ENCODE data around the gene FUS.

Gene FUS

GRCh38 chr16:31202414-31203375, 22.8 kb downstream of the FUS start, which contains the start of gene PYCARD:
TSS of gene PYCARD (minus strand) at chr16:31202760. CDS start at chr16:31202690, 70 bp downstream.
- ATAC-seq, result peak; percentile 28
- DNase-seq, result peak; percentile 47

GRCh38 chr16:31204871-31205666, 25.1 kb downstream of the FUS start:
- ATAC-seq, result no peak
- DNase-seq, result no peak

GRCh38 chr16:31206776-31207175, 26.8 kb downstream of the FUS start:
- no peak for DNase-seq
- no peak for ATAC-seq

- no peak for DNase-seq
- ATAC-seq, result no peak
Measured at GRCh38 chr16:31213342-31213741, 33.4 kb downstream of the FUS start.

- no peak for ATAC-seq
Measured at GRCh38 chr16:31213877-31214707, 34.2 kb downstream of the FUS start, which contains the start of gene TRIM72. TSS of gene TRIM72 (plus strand) at chr16:31214119. CDS start at chr16:31214739, 620 bp downstream.

GRCh38 chr16:31214708-31215286, 34.9 kb downstream of the FUS start:
- no peak for DNase-seq
- peak; percentile 16 for ATAC-seq

More at GRCh38 chr16:31213877-31214707, 34.2 kb downstream of the FUS start, which contains the start of gene TRIM72:
- no peak for DNase-seq

GRCh38 chr16:31215287-31216162, 35.6 kb downstream of the FUS start:
- no peak for DNase-seq
- peak; percentile 53 for ATAC-seq

GRCh38 chr16:31216422-31217135, 36.6 kb downstream of the FUS start, which contains the start of gene PYDC1:
TSS of gene PYDC1 (minus strand) at chr16:31217135. CDS start at chr16:31217028, 107 bp downstream.
- ATAC-seq (no peak), DNase-seq (no peak)

- DNase-seq, result no peak
- ATAC-seq, result no peak
Measured at GRCh38 chr16:31217136-31217530, 37.2 kb downstream of the FUS start.

GRCh38 chr16:31219154-31219741, 39.3 kb downstream of the FUS start:
- DNase-seq (no peak), ATAC-seq (no peak)

- DNase-seq (no peak), ATAC-seq (no peak)
Measured at GRCh38 chr16:31221357-31222160, 41.6 kb downstream of the FUS start.

GRCh38 chr16:31223044-31223443, 43.1 kb downstream of the FUS start:
- no peak for ATAC-seq
- DNase-seq, result no peak

- DNase-seq (no peak), ATAC-seq (no peak)
Measured at GRCh38 chr16:31224092-31224955, 44.4 kb downstream of the FUS start.

GRCh38 chr16:31225193-31225592, 45.3 kb downstream of the FUS start:
- no peak for DNase-seq
- no peak for ATAC-seq

- no peak for ATAC-seq
- no peak for DNase-seq
Measured at GRCh38 chr16:31228206-31228605, 48.3 kb downstream of the FUS start.

- DNase-seq, result no peak
- no peak for ATAC-seq
Measured at GRCh38 chr16:31229501-31229900, 49.6 kb downstream of the FUS start.

GRCh38 chr16:31238041-31238440, 58.1 kb downstream of the FUS start:
- DNase-seq, result no peak
- ATAC-seq, result no peak
